HEK293 (cell line): ENCODE measurements around the gene EVI5L.

Experiments
- CTCF ChIA-PET: fragments of 350-600 bp; formaldehyde crosslinking; extraction: SDS; loops from one replicate; lab custom pipeline; 2021; ENCODE audit warnings: antibody characterized with exemption; lab: Yijun Ruan, JAX
- POLR2A ChIA-PET: fragments of 300-600 bp; formaldehyde crosslinking; extraction: SDS; loops from one replicate; lab custom pipeline; 2020; ENCODE audit warnings: antibody characterized with exemption, inconsistent platforms; lab: Yijun Ruan, JAX
- H3K27ac ChIP-seq: fragments of 200-500 bp; sonication (Bioruptor generic); 2 replicates; pipeline ENCODE4 v1.5.1; 2014; ENCODE audit warnings: low read depth, low read length, control low read depth, inconsistent platforms; ENCODE audit errors: extremely low read depth
- H3K36me3 ChIP-seq, 2 experiments: fragments of 200-500 bp in 1 of 2; sonication (Bioruptor generic) in 1 of 2; 1 replicate in 1 of 2; 2 replicates in 1 of 2; pipeline ENCODE4 v1.5.1; 2014 to 2017; ENCODE audit warnings: inconsistent platforms in 2 of 2, low read length in 2 of 2; ENCODE audit not compliant: control insufficient read depth in 2 of 2, insufficient read depth in 1 of 2
- H3K4me1 ChIP-seq: fragments of 200-500 bp; sonication (Bioruptor generic); 2 replicates; pipeline ENCODE4 v1.5.1; 2014; ENCODE audit warnings: mild to moderate bottlenecking, low read length, inconsistent platforms; ENCODE audit not compliant: control insufficient read depth, insufficient read depth
- H3K4me3 ChIP-seq: 2 replicates; pipeline ENCODE4 v1.5.1; 2011; ENCODE audit warnings: low read depth, mild to moderate bottlenecking, control low read depth, low read length, moderate library complexity
- H3K9me3 ChIP-seq: fragments of 200-500 bp; sonication (Bioruptor generic); 2 replicates; pipeline ENCODE4 v1.5.1; 2014; ENCODE audit warnings: low read depth, low read length, inconsistent platforms; ENCODE audit not compliant: control insufficient read depth, insufficient read depth
- GLIS1 ChIP-seq: fragments of 450-650 bp; formaldehyde crosslinking; IDR thresholded peaks from 2 replicates; pipeline ENCODE4 v1.5.1; 2016; ENCODE audit warnings: missing biosample characterization, missing genetic modification characterization
- IKZF3 ChIP-seq: fragments of 450-650 bp; IDR thresholded peaks from 2 replicates; pipeline ENCODE4 v1.5.0; 2018; ENCODE audit warnings: missing biosample characterization, mild to moderate bottlenecking, missing genetic modification characterization, moderate library complexity
- KLF9 ChIP-seq: fragments of 450-650 bp; formaldehyde crosslinking; IDR thresholded peaks from 2 replicates; pipeline ENCODE4 v1.5.1; 2016; ENCODE audit warnings: missing biosample characterization, missing genetic modification characterization, low read depth
- MEIS1 ChIP-seq: sonication (generic); formaldehyde crosslinking; IDR thresholded peaks from 2 replicates; pipeline ENCODE4 v1.8.1; 2022; ENCODE audit warnings: missing genetic modification reagents, mild to moderate bottlenecking, borderline replicate concordance
- MZF1 ChIP-seq: fragments of 450-650 bp; formaldehyde crosslinking; IDR thresholded peaks from 2 replicates; pipeline ENCODE4 v1.5.1; 2017; ENCODE audit warnings: missing biosample characterization, missing genetic modification characterization, borderline replicate concordance
- REPIN1 ChIP-seq: fragments of 450-650 bp; formaldehyde crosslinking; IDR thresholded peaks from 2 replicates; pipeline ENCODE4 v1.5.1; 2017; ENCODE audit warnings: missing biosample characterization, missing genetic modification characterization, low read depth
- SP7 ChIP-seq: fragments of 450-650 bp; formaldehyde crosslinking; IDR thresholded peaks from 2 replicates; pipeline ENCODE4 v1.5.1; 2016; ENCODE audit warnings: missing biosample characterization, missing genetic modification characterization
- ZIC2 ChIP-seq: fragments of 450-650 bp; formaldehyde crosslinking; IDR thresholded peaks from 2 replicates; pipeline ENCODE4 v1.5.1; 2016; ENCODE audit warnings: missing biosample characterization, missing genetic modification characterization
- ZNF10 ChIP-seq: fragments of 450-650 bp; formaldehyde crosslinking; IDR thresholded peaks from 2 replicates; pipeline ENCODE4 v1.5.1; 2017; ENCODE audit warnings: missing biosample characterization, missing genetic modification characterization
- ZNF146 ChIP-seq: fragments of 450-650 bp; formaldehyde crosslinking; IDR thresholded peaks from 2 replicates; pipeline ENCODE4 v1.5.1; 2016; ENCODE audit warnings: missing biosample characterization, missing genetic modification characterization
- ZNF157 ChIP-seq: fragments of 450-650 bp; formaldehyde crosslinking; IDR thresholded peaks from 2 replicates; pipeline ENCODE4 v1.5.1; 2016; ENCODE audit warnings: missing biosample characterization, missing genetic modification characterization
- ZNF2 ChIP-seq: fragments of 450-650 bp; formaldehyde crosslinking; IDR thresholded peaks from 2 replicates; pipeline ENCODE4 v1.5.1; 2016; ENCODE audit warnings: missing biosample characterization, missing genetic modification characterization
- ZNF292 ChIP-seq: fragments of 450-650 bp; formaldehyde crosslinking; IDR thresholded peaks from 2 replicates; pipeline ENCODE4 v1.5.1; 2016; ENCODE audit warnings: low read depth, missing biosample characterization, missing genetic modification characterization, borderline replicate concordance
- ZNF335 ChIP-seq: fragments of 450-650 bp; formaldehyde crosslinking; conservative IDR thresholded peaks from 2 replicates; pipeline ENCODE4 v1.5.1; 2016; ENCODE audit warnings: missing biosample characterization, missing genetic modification characterization
- ZNF394 ChIP-seq: fragments of 450-650 bp; formaldehyde crosslinking; IDR thresholded peaks from 2 replicates; pipeline ENCODE4 v1.5.1; 2016; ENCODE audit warnings: missing biosample characterization, missing genetic modification characterization, mild to moderate bottlenecking, moderate library complexity, borderline replicate concordance
- ZNF561 ChIP-seq: fragments of 450-650 bp; IDR thresholded peaks from 2 replicates; pipeline ENCODE4 v1.5.1; 2018; ENCODE audit warnings: missing biosample characterization, missing genetic modification characterization, borderline replicate concordance
- ZNF660 ChIP-seq: fragments of 450-650 bp; IDR thresholded peaks from 2 replicates; pipeline ENCODE4 v1.5.1; 2018; ENCODE audit warnings: missing biosample characterization, mild to moderate bottlenecking, missing genetic modification characterization
- ZNF701 ChIP-seq: fragments of 450-650 bp; formaldehyde crosslinking; IDR thresholded peaks from 2 replicates; pipeline ENCODE4 v1.5.1; 2016; ENCODE audit warnings: missing biosample characterization, missing genetic modification characterization
- ZNF768 ChIP-seq: fragments of 450-650 bp; formaldehyde crosslinking; IDR thresholded peaks from 2 replicates; pipeline ENCODE4 v1.5.1; 2018; ENCODE audit warnings: missing biosample characterization, mild to moderate bottlenecking, missing genetic modification characterization
- ZNF777 ChIP-seq: fragments of 450-650 bp; formaldehyde crosslinking; IDR thresholded peaks from 2 replicates; pipeline ENCODE4 v1.5.1; 2017; ENCODE audit warnings: missing biosample characterization, missing genetic modification characterization, borderline replicate concordance
- ZXDB ChIP-seq: fragments of 450-650 bp; formaldehyde crosslinking; IDR thresholded peaks from 2 replicates; pipeline ENCODE4 v1.5.1; 2016; ENCODE audit warnings: missing biosample characterization, missing genetic modification characterization
- TF ChIP-seq, protein P1 (sequence below): fragments of 450-650 bp; formaldehyde crosslinking; IDR thresholded peaks from 2 replicates; pipeline ENCODE4 v1.5.1; 2016; ENCODE audit warnings: missing biosample characterization, missing genetic modification characterization
- TF ChIP-seq, protein P2 (sequence below): fragments of 450-650 bp; formaldehyde crosslinking; IDR thresholded peaks from 2 replicates; pipeline ENCODE4 v1.5.1; 2016; ENCODE audit warnings: missing biosample characterization, missing genetic modification characterization
- TF ChIP-seq, protein P3 (sequence below): fragments of 450-650 bp; formaldehyde crosslinking; IDR thresholded peaks from 2 replicates; pipeline ENCODE4 v1.5.1; 2016; ENCODE audit warnings: missing biosample characterization, missing genetic modification characterization
- TF ChIP-seq, protein P4 (sequence below): fragments of 450-650 bp; formaldehyde crosslinking; IDR thresholded peaks from 2 replicates; pipeline ENCODE4 v1.5.1; 2017; ENCODE audit warnings: missing biosample characterization, missing genetic modification characterization
- TF ChIP-seq, protein P5 (sequence below): fragments of 450-650 bp; formaldehyde crosslinking; IDR thresholded peaks from 2 replicates; pipeline ENCODE4 v1.5.1; 2016; ENCODE audit warnings: missing biosample characterization, missing genetic modification characterization
- TF ChIP-seq, protein P6 (sequence below): fragments of 450-650 bp; formaldehyde crosslinking; IDR thresholded peaks from 2 replicates; pipeline ENCODE4 v1.5.1; 2016; ENCODE audit warnings: missing biosample characterization, missing genetic modification characterization

EVI5L gene

DNA sequence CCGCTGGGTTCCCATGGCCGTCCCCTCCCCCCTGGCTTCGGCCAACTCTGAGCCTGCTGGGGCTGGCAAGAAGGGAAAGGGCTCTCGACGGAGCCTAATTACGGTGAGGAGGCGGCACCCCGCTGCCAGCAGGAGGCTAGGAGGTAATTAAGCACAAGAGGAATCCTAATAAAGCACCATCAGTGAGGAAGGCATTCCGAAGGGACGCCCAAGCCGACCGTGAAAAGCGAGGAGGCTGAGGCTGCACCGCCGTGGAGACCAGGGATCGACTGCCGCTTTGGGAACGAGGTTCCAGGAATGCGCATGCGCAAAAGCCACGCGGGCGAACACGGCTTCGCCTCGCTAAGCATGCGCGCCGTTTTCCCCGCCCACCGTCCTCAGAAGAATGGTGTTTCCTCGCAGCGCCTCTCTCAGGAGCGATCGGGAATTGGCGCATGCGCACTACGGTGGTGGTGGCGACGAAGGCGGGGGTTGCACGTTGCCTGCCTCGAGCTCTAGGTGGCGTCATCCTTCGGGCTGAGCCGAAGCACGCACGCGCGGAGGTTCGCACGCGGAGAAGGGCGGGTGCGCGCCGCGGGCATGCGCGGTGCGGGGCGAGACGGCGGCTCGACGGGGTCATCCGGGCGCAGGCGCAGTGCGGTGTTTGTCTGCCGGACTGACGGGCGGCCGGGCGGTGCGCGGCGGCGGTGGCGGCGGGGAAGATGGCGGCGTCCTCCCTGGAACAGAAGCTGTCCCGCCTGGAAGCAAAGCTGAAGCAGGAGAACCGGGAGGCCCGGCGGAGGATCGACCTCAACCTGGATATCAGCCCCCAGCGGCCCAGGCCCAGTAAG, 73.4 kb downstream of the EVI5L start, which contains the start of gene MAP2K7:
MAP2K7 (plus strand) TSS at position 634 of the 830 bp plus-strand sequence; CDS start at position 702, 68 bp downstream.
- Histone ChIP-seq H3K4me1 (peaks cover 5% of the 10 kb centered on the region; the same call in 1 of the 2 replicates), H3K4me3 (peak within 1 kb of the TSS; percentile 90), H3K9me3 (no peaks in the 10 kb centered on the region), H3K27ac (peak within 1 kb of the TSS; percentile 80), H3K36me3 (peaks cover 0 to 40% of the 10 kb centered on the region in 2 experiments; a peak in 1 of 3 replicates)
- ChIA-PET CTCF (interaction anchor here (0.6 to 1.5 kb wide), 14 partner anchors 12 to 376 kb away, joined by 3 to 12 read pairs (median 3); partner anchors contain the start of gene SNAPC2), POLR2A (interaction anchor here (0.6 to 1.9 kb wide), 20 partner anchors 9 to 324 kb away, joined by 3 to 25 read pairs (median 6); partner anchors contain the start of genes LRRC8E, PRR36, SNAPC2 and TGFBR3L)
- TF ChIP-seq, protein P1, sequence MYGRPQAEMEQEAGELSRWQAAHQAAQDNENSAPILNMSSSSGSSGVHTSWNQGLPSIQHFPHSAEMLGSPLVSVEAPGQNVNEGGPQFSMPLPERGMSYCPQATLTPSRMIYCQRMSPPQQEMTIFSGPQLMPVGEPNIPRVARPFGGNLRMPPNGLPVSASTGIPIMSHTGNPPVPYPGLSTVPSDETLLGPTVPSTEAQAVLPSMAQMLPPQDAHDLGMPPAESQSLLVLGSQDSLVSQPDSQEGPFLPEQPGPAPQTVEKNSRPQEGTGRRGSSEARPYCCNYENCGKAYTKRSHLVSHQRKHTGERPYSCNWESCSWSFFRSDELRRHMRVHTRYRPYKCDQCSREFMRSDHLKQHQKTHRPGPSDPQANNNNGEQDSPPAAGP (tag by site-specific recombination), result peak; percentile 73; the same call in 1 of the 2 replicates
- TF ChIP-seq, protein P2, sequence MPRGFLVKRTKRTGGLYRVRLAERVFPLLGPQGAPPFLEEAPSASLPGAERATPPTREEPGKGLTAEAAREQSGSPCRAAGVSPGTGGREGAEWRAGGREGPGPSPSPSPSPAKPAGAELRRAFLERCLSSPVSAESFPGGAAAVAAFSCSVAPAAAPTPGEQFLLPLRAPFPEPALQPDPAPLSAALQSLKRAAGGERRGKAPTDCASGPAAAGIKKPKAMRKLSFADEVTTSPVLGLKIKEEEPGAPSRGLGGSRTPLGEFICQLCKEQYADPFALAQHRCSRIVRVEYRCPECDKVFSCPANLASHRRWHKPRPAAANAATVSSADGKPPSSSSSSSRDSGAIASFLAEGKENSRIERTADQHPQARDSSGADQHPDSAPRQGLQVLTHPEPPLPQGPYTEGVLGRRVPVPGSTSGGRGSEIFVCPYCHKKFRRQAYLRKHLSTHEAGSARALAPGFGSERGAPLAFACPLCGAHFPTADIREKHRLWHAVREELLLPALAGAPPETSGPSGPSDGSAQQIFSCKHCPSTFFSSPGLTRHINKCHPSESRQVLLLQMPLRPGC, result no peak
- TF ChIP-seq, protein P3, sequence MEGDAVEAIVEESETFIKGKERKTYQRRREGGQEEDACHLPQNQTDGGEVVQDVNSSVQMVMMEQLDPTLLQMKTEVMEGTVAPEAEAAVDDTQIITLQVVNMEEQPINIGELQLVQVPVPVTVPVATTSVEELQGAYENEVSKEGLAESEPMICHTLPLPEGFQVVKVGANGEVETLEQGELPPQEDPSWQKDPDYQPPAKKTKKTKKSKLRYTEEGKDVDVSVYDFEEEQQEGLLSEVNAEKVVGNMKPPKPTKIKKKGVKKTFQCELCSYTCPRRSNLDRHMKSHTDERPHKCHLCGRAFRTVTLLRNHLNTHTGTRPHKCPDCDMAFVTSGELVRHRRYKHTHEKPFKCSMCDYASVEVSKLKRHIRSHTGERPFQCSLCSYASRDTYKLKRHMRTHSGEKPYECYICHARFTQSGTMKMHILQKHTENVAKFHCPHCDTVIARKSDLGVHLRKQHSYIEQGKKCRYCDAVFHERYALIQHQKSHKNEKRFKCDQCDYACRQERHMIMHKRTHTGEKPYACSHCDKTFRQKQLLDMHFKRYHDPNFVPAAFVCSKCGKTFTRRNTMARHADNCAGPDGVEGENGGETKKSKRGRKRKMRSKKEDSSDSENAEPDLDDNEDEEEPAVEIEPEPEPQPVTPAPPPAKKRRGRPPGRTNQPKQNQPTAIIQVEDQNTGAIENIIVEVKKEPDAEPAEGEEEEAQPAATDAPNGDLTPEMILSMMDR (tag by site-specific recombination), result peak; percentile 100
- TF ChIP-seq ZNF157 (tag by site-specific recombination) (no peak), ZNF561 (tag by site-specific recombination) (peak; percentile 60; the same call in 1 of the 2 replicates), ZIC2 (tag by site-specific recombination) (peak; percentile 34; the same call in 1 of the 2 replicates), ZNF394 (tag by site-specific recombination) (no peak), ZNF660 (tag by site-specific recombination) (0 out of 2 replicates have a peak, but pooled peaks have one; percentile 31), ZNF701 (no peak), MZF1 (tag by site-specific recombination) (no peak), SP7 (tag by site-specific recombination) (peak; percentile 82), MEIS1 (CRISPR knock-in tag) (no peak), ZNF777 (peak; percentile 62; the same call in 1 of the 2 replicates), ZNF335 (tag by site-specific recombination) (peak; percentile 94), ZNF146 (tag by site-specific recombination) (peak; percentile 18; the same call in 1 of the 2 replicates), ZXDB (tag by site-specific recombination) (peak; percentile 43; the same call in 1 of the 2 replicates), ZNF10 (tag by site-specific recombination) (no peak), ZNF292 (tag by site-specific recombination) (no peak), IKZF3 (tag by site-specific recombination) (peak; percentile 79), REPIN1 (tag by site-specific recombination) (no peak), ZNF768 (tag by site-specific recombination) (no peak), ZNF2 (tag by site-specific recombination) (peak; percentile 81; the same call in 1 of the 2 replicates), KLF9 (tag by site-specific recombination) (peak; percentile 27; the same call in 1 of the 2 replicates), GLIS1 (tag by site-specific recombination) (0 out of 2 replicates have a peak, but pooled peaks have one; percentile 3)
- TF ChIP-seq, protein P4, sequence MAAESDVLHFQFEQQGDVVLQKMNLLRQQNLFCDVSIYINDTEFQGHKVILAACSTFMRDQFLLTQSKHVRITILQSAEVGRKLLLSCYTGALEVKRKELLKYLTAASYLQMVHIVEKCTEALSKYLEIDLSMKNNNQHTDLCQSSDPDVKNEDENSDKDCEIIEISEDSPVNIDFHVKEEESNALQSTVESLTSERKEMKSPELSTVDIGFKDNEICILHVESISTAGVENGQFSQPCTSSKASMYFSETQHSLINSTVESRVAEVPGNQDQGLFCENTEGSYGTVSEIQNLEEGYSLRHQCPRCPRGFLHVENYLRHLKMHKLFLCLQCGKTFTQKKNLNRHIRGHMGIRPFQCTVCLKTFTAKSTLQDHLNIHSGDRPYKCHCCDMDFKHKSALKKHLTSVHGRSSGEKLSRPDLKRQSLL (tag by site-specific recombination), result no peak
- TF ChIP-seq, protein P5, sequence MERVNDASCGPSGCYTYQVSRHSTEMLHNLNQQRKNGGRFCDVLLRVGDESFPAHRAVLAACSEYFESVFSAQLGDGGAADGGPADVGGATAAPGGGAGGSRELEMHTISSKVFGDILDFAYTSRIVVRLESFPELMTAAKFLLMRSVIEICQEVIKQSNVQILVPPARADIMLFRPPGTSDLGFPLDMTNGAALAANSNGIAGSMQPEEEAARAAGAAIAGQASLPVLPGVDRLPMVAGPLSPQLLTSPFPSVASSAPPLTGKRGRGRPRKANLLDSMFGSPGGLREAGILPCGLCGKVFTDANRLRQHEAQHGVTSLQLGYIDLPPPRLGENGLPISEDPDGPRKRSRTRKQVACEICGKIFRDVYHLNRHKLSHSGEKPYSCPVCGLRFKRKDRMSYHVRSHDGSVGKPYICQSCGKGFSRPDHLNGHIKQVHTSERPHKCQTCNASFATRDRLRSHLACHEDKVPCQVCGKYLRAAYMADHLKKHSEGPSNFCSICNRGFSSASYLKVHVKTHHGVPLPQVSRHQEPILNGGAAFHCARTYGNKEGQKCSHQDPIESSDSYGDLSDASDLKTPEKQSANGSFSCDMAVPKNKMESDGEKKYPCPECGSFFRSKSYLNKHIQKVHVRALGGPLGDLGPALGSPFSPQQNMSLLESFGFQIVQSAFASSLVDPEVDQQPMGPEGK (tag by site-specific recombination), result 0 out of 2 replicates have a peak, but pooled peaks have one; percentile 30
- TF ChIP-seq, protein P6, sequence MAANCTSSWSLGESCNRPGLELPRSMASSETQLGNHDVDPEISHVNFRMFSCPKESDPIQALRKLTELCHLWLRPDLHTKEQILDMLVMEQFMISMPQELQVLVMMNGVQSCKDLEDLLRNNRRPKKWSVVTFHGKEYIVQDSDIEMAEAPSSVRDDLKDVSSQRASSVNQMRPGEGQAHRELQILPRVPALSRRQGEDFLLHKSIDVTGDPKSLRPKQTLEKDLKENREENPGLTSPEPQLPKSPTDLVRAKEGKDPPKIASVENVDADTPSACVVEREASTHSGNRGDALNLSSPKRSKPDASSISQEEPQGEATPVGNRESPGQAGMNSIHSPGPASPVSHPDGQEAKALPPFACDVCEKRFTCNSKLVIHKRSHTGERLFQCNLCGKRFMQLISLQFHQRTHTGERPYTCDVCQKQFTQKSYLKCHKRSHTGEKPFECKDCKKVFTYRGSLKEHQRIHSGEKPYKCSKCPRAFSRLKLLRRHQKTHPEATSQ (tag by site-specific recombination), result 0 out of 2 replicates have a peak, but pooled peaks have one; percentile 55
